ENCODE results near the gene MYO5B.

DNA sequence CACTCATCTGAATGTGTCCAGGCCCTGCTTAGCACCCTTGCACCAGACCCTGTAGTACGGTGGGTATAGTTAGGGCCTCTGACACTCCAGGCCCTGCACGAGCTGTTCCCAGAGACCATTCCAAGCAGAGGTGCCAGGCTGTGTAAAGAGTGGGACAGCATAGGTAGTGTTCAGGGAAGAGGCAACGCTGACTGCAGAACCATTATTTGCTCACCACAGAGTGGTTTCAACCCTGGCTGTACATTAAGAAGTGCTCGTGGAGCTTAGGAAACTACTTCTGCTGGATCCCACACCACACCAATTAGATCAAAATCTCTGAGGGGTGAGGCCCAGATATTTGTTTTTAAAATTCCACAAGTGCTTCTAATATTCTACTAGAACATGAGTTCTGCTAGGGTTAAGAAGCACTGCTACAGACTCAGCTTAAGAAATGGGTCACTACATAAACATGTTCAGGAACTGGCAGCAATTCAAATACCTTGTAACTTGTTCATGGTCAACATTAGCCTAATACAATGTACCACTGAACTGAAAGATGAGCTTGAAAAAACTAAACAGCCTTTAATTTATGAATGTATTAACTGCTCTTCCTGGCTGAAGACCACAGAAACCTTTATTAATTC, 183.0 kb downstream of the MYO5B start:
- TF ChIP-seq MAZ (IDR thresholded peaks at IDR 0.05; ENCODE audit: borderline replicate concordance, low read depth, low read length) (no peak), POLR2A (IDR thresholded peaks at IDR 0.05; ENCODE audit: low read depth, low read length) (no peak)
- TF ChIP-seq, protein P1, sequence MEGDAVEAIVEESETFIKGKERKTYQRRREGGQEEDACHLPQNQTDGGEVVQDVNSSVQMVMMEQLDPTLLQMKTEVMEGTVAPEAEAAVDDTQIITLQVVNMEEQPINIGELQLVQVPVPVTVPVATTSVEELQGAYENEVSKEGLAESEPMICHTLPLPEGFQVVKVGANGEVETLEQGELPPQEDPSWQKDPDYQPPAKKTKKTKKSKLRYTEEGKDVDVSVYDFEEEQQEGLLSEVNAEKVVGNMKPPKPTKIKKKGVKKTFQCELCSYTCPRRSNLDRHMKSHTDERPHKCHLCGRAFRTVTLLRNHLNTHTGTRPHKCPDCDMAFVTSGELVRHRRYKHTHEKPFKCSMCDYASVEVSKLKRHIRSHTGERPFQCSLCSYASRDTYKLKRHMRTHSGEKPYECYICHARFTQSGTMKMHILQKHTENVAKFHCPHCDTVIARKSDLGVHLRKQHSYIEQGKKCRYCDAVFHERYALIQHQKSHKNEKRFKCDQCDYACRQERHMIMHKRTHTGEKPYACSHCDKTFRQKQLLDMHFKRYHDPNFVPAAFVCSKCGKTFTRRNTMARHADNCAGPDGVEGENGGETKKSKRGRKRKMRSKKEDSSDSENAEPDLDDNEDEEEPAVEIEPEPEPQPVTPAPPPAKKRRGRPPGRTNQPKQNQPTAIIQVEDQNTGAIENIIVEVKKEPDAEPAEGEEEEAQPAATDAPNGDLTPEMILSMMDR (conservative IDR thresholded peaks at IDR 0.05; ENCODE audit: low read depth, low read length), result no peak

Measured in IMR-90 (cell line).